ENCODE results near the gene MRPS34. TPM values are rescaled to one million over a fixed set of nuclear protein-coding genes. Genes with fewer than 3 reads are reported as not detected.

The MRPS34 gene
- total and polyA plus RNA-seq, 2 experiments from 2014 or later: 116 to 155 TPM

DNA sequence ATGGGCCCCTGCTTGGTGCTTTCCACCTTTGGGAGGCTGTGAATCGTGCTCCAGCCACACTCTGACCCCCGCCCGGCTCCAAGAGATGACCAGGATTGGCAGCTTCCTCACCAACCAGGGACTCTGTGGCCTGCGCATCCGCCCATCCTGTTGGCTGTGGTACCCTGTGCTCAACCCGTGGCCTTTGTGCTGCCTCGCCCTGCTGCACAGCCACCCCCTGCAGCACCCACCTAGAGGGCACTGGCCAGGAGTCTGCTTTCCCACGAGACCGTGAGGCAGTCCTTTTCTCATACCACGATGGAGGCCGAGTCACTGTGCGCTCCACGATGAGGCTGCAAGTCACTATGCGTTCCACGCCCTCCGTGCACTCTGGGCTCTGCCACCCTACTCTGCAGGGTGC lies 21.0 kb downstream of the MRPS34 start:
- Histone ChIP-seq H3K79me2 (no peaks in the 10 kb centered on the region), H3K4me2 (no peak overlapping the region), H3K9me2 (replicated peaks; ENCODE audit: insufficient read depth) (no peaks in the 10 kb centered on the region), H3K27me3 (no peaks in the 10 kb centered on the region), H3K27ac (no peak overlapping the region), H3K36me3 (replicated peaks; ENCODE audit: insufficient read depth, low read depth) (no peaks in the 10 kb centered on the region), H3K4me3 (no peak overlapping the region), H4K20me1 (ENCODE audit: insufficient read depth, poor library complexity, severe bottlenecking) (no peaks in the 10 kb centered on the region), H3K4me1 (ENCODE audit: insufficient read depth) (no peaks in the 10 kb centered on the region), H3K9me3 (ENCODE audit: low read depth) (no peaks in the 10 kb centered on the region), H2AFZ (no peak overlapping the region)
- TF ChIP-seq EZH2phosphoT487 (IDR thresholded peaks at IDR 0.05; ENCODE audit: low read depth, severe bottlenecking, unreplicated experiment) (no peak), EZH2 (IDR thresholded peaks at IDR 0.05; ENCODE audit: borderline replicate concordance) (no peak)
- TF ChIP-seq, protein P1, sequence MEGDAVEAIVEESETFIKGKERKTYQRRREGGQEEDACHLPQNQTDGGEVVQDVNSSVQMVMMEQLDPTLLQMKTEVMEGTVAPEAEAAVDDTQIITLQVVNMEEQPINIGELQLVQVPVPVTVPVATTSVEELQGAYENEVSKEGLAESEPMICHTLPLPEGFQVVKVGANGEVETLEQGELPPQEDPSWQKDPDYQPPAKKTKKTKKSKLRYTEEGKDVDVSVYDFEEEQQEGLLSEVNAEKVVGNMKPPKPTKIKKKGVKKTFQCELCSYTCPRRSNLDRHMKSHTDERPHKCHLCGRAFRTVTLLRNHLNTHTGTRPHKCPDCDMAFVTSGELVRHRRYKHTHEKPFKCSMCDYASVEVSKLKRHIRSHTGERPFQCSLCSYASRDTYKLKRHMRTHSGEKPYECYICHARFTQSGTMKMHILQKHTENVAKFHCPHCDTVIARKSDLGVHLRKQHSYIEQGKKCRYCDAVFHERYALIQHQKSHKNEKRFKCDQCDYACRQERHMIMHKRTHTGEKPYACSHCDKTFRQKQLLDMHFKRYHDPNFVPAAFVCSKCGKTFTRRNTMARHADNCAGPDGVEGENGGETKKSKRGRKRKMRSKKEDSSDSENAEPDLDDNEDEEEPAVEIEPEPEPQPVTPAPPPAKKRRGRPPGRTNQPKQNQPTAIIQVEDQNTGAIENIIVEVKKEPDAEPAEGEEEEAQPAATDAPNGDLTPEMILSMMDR (IDR thresholded peaks at IDR 0.05; ENCODE audit: poor library complexity): no peak
- 93% methylated on average over 16 of the region's 16 CpGs for WGBS (ENCODE audit: low lambda C conversion rate, missing lambda C conversion rate)
- no peak for DNase-seq (ENCODE audit: low spot score)

DNA sequence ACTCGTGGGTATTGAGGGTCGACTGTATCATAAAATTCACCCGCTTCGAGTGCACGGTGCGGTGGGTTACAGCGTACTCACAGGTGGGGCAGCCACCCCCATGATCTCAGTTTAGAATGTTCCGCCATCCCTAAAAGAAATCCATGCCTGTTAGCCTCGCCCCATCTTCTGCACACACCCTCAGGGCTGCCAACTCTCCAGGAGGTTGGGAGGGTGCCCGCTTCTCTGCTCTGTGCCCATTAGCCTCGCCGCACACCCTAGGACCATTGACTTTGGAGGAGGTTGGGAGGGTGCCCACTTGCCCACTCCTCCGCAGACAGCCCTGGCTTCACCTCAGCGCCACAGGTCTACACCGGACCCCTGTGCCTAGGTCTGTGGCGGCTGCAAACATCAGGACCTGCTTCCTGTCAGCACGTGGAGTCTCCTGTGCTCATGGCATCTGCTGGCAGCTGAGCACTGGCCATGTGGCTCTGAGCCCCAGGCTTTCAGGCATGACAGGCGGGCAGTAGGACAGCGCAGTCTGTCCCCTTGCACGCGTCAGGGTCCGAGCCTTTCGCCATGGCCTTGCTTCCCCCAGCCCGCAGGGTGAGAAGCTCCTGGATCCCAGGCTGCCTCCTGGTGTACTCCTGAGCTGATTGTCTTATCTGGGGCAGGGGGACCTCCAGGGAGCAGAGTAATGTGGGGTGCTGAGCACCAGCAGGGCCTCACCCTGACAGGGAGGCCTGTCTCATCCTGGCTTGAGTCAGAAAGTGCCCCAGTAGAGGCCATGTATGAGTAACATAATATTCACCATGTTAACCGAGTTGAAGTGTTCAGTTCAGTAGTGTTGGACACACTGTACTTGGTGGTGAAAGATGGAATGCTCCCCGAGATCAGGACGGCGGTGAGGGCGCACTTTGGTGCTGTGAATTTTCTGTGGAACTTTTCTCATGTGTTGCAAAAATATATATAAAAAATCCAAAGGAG lies 23.5 kb downstream of the MRPS34 start:
- Histone ChIP-seq H3K4me1 (ENCODE audit: insufficient read depth) (no peaks in the 10 kb centered on the region), H3K9me3 (ENCODE audit: low read depth) (no peaks in the 10 kb centered on the region), H3K9me2 (replicated peaks; ENCODE audit: insufficient read depth) (no peaks in the 10 kb centered on the region), H3K79me2 (no peaks in the 10 kb centered on the region), H3K27me3 (no peaks in the 10 kb centered on the region), H3K4me2 (no peak overlapping the region), H3K27ac (no peak overlapping the region), H2AFZ (no peak overlapping the region), H3K36me3 (replicated peaks; ENCODE audit: insufficient read depth, low read depth) (no peaks in the 10 kb centered on the region), H3K4me3 (no peak overlapping the region), H4K20me1 (ENCODE audit: insufficient read depth, poor library complexity, severe bottlenecking) (no peaks in the 10 kb centered on the region)
- 97% methylated on average over 29 of the region's 29 CpGs for WGBS (ENCODE audit: low lambda C conversion rate, missing lambda C conversion rate)
- TF ChIP-seq EZH2phosphoT487 (IDR thresholded peaks at IDR 0.05; ENCODE audit: low read depth, severe bottlenecking, unreplicated experiment) (no peak), EZH2 (IDR thresholded peaks at IDR 0.05; ENCODE audit: borderline replicate concordance) (no peak)
- TF ChIP-seq, protein P1 (IDR thresholded peaks at IDR 0.05; ENCODE audit: poor library complexity): no peak
- DNase-seq (ENCODE audit: low spot score): no peak

DNA sequence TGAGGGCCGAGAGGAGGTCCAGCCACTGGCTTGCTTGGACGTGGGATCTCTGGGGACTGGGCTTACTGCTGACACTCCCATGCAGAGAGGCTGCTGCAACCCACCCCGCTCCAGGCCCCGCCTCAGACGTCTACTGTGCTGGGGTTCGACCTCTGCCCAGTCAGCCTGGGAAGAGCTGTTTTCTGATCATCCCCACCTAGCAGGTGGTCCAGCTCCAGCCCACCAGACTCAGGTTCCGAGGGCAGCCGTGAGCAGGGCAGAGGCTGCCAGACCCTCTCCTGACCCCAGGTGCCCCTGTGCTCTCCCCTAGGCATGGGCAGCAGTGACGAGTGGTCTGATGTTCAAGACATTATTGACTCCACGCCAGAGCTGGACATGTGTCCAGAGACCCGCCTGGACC lies 25.0 kb downstream of the MRPS34 start:
- Histone ChIP-seq H3K4me2 (no peak overlapping the region), H2AFZ (no peak overlapping the region), H3K9me2 (replicated peaks; ENCODE audit: insufficient read depth) (no peaks in the 10 kb centered on the region), H3K79me2 (no peaks in the 10 kb centered on the region), H3K27me3 (no peaks in the 10 kb centered on the region), H3K4me3 (no peak overlapping the region), H3K9me3 (ENCODE audit: low read depth) (no peaks in the 10 kb centered on the region), H3K27ac (no peak overlapping the region), H4K20me1 (ENCODE audit: insufficient read depth, poor library complexity, severe bottlenecking) (no peaks in the 10 kb centered on the region), H3K36me3 (replicated peaks; ENCODE audit: insufficient read depth, low read depth) (no peaks in the 10 kb centered on the region), H3K4me1 (ENCODE audit: insufficient read depth) (no peaks in the 10 kb centered on the region)
- DNase-seq (ENCODE audit: low spot score): no peak
- WGBS (ENCODE audit: low lambda C conversion rate, missing lambda C conversion rate): 92% methylated on average over 11 of the region's 11 CpGs
- TF ChIP-seq EZH2 (IDR thresholded peaks at IDR 0.05; ENCODE audit: borderline replicate concordance) (no peak), EZH2phosphoT487 (IDR thresholded peaks at IDR 0.05; ENCODE audit: low read depth, severe bottlenecking, unreplicated experiment) (no peak)
- TF ChIP-seq, protein P1 (IDR thresholded peaks at IDR 0.05; ENCODE audit: poor library complexity): no peak

Measured in hepatocyte (in vitro differentiated cells).